Trophoblast cell (in vitro differentiated cells and primary cell): ENCODE data around the gene ANKRD13A.
"Not testable (repeated sequence)": the region's sequence is repeated elsewhere in the genome, so short reads cannot be mapped to it uniquely, and the experiment has no call there.

Experiments used
- DNase-seq, 2 donors: peaks; one replicate each; pipeline ENCODE4 v3.0.0-alpha.2; 2016
- H2AFZ ChIP-seq: 2 replicates; pipeline ENCODE4 v1.6.1; 2013; ENCODE audit warnings: low read length, moderate library complexity, mild to moderate bottlenecking; ENCODE audit not compliant: insufficient read depth, poor library complexity
- H2AK5ac ChIP-seq: 2 replicates; pipeline ENCODE4 v1.6.1; 2013; ENCODE audit warnings: mild to moderate bottlenecking, low read length
- H2BK120ac ChIP-seq: 2 replicates; pipeline ENCODE4 v1.6.1; 2013; ENCODE audit warnings: low read length, mild to moderate bottlenecking, moderate library complexity; ENCODE audit not compliant: insufficient read depth, poor library complexity
- H2BK12ac ChIP-seq: 2 replicates; pipeline ENCODE4 v1.6.1; 2013; ENCODE audit warnings: mild to moderate bottlenecking, low read length, moderate library complexity
- H2BK5ac ChIP-seq: 2 replicates; pipeline ENCODE4 v1.6.1; 2013; ENCODE audit warnings: low read length, low read depth, moderate library complexity, mild to moderate bottlenecking; ENCODE audit not compliant: poor library complexity
- H3K14ac ChIP-seq: 2 replicates; pipeline ENCODE4 v1.6.1; 2013; ENCODE audit warnings: mild to moderate bottlenecking, low read length
- H3K18ac ChIP-seq: 2 replicates; pipeline ENCODE4 v1.6.1; 2013; ENCODE audit warnings: mild to moderate bottlenecking, low read length
- H3K23ac ChIP-seq: 2 replicates; pipeline ENCODE4 v1.6.1; 2013; ENCODE audit warnings: low read length
- H3K27ac ChIP-seq: 2 replicates; pipeline ENCODE4 v1.5.1; 2013; ENCODE audit warnings: low read depth, mild to moderate bottlenecking, inconsistent platforms, low read length, moderate library complexity
- H3K27me3 ChIP-seq: 2 replicates; pipeline ENCODE4 v1.6.1; 2013; ENCODE audit warnings: inconsistent platforms, mild to moderate bottlenecking, low read length, moderate library complexity; ENCODE audit not compliant: insufficient read depth
- H3K36me3 ChIP-seq, 2 experiments: 1 replicate in 1 of 2; 2 replicates in 1 of 2; pipeline ENCODE4 v1.6.1; 2013; ENCODE audit warnings: low read length in 2 of 2, mild to moderate bottlenecking in 2 of 2, moderate library complexity in 1 of 2; ENCODE audit not compliant: insufficient read depth in 2 of 2, control insufficient read depth in 1 of 2
- H3K4ac ChIP-seq: 2 replicates; pipeline ENCODE4 v1.6.1; 2013; ENCODE audit warnings: low read depth, mild to moderate bottlenecking, low read length, moderate library complexity
- H3K4me1 ChIP-seq, 2 experiments: 1 replicate in 1 of 2; 2 replicates in 1 of 2; pipeline ENCODE4 v1.6.1; 2013; ENCODE audit warnings: low read length in 2 of 2, mild to moderate bottlenecking in 2 of 2, moderate library complexity in 1 of 2; ENCODE audit not compliant: insufficient read depth in 2 of 2, control insufficient read depth in 1 of 2
- H3K4me2 ChIP-seq: 2 replicates; pipeline ENCODE4 v1.6.1; 2013; ENCODE audit warnings: inconsistent platforms, mild to moderate bottlenecking, low read length, moderate library complexity
- H3K4me3 ChIP-seq: 2 replicates; pipeline ENCODE4 v1.5.1; 2013; ENCODE audit warnings: mild to moderate bottlenecking, low read depth, low read length, inconsistent platforms
- H3K79me1 ChIP-seq: one replicate; pipeline ENCODE4 v1.6.1; 2013; ENCODE audit warnings: low read length
- H3K79me2 ChIP-seq: 2 replicates; pipeline ENCODE4 v1.6.1; 2013; ENCODE audit warnings: low read length, mild to moderate bottlenecking; ENCODE audit not compliant: control insufficient read depth, insufficient read depth, poor library complexity
- H3K9ac ChIP-seq: 2 replicates; pipeline ENCODE4 v1.6.1; 2013; ENCODE audit warnings: mild to moderate bottlenecking, low read length
- H3K9me3 ChIP-seq: 2 replicates; pipeline ENCODE4 v1.6.1; 2013; ENCODE audit warnings: low read depth, mild to moderate bottlenecking, control low read depth, inconsistent platforms, low read length; ENCODE audit not compliant: insufficient read depth
- H4K12ac ChIP-seq: 2 replicates; pipeline ENCODE4 v1.6.1; 2013; ENCODE audit warnings: low read depth, mild to moderate bottlenecking, low read length, moderate library complexity
- H4K8ac ChIP-seq: 2 replicates; pipeline ENCODE4 v1.6.1; 2013; ENCODE audit warnings: low read depth, mild to moderate bottlenecking, low read length, moderate library complexity
- H4K91ac ChIP-seq: one replicate; pipeline ENCODE4 v1.6.1; 2013; ENCODE audit warnings: low read depth, mild to moderate bottlenecking, low read length, moderate library complexity
- WGBS: extraction: QIAGEN DNeasy Blood & Tissue Kit; methylation state at CpG from one replicate; pipeline ENCODE4 v1.1.7; 2013; ENCODE audit warnings: missing lambda C conversion rate; ENCODE audit not compliant: insufficient read length, insufficient coverage; ENCODE audit errors: extremely low coverage; 5-methylcytosine and 5-hydroxymethylcytosine counted together

The ANKRD13A gene

DNA sequence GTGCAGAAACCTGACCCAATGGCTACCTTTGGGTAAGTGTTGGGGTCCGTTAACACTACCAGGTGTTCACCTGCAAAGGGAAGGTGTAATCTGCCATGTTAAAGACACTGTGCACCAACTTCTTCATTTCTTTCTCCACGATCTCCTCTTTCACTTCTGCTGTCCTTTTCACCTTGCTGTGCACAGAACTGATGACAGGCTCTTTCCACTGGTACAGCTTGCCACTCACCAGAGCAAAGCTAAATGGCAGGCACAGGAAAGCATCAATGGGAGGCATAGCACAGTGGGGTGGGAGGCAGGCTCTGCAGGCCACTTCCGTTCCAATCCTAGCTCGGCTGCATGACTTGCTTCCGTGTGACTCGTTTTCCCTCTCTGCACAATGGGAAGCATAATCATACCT lies 51.7 kb downstream of the ANKRD13A start:
- Histone ChIP-seq H3K27me3 (no peaks in the 10 kb centered on the region), H3K36me3 (no peaks in the 10 kb centered on the region), H4K8ac (no peak overlapping the region), H3K4me3 (no peak overlapping the region), H3K23ac (no peak overlapping the region), H3K79me2 (peaks cover 2% of the 10 kb centered on the region), H4K12ac (no peak overlapping the region), H3K18ac (no peak overlapping the region), H3K4me2 (no peak overlapping the region), H3K9me3 (no peaks in the 10 kb centered on the region), H3K9ac (no peak overlapping the region), H3K4me1 (no peaks in the 10 kb centered on the region), H2AFZ (no peak overlapping the region), H3K14ac (no peak overlapping the region), H3K4ac (no peak overlapping the region), H2BK12ac (no peak overlapping the region), H2BK120ac (no peak overlapping the region), H2AK5ac (no peak overlapping the region), H4K91ac (no peak overlapping the region), H2BK5ac (no peak overlapping the region), H3K27ac (no peak overlapping the region), H3K79me1 (peaks cover 3% of the 10 kb centered on the region)
- no CpG with 5 or more reads among the region's 6 CpGs for WGBS
- DNase-seq = no peak

DNA sequence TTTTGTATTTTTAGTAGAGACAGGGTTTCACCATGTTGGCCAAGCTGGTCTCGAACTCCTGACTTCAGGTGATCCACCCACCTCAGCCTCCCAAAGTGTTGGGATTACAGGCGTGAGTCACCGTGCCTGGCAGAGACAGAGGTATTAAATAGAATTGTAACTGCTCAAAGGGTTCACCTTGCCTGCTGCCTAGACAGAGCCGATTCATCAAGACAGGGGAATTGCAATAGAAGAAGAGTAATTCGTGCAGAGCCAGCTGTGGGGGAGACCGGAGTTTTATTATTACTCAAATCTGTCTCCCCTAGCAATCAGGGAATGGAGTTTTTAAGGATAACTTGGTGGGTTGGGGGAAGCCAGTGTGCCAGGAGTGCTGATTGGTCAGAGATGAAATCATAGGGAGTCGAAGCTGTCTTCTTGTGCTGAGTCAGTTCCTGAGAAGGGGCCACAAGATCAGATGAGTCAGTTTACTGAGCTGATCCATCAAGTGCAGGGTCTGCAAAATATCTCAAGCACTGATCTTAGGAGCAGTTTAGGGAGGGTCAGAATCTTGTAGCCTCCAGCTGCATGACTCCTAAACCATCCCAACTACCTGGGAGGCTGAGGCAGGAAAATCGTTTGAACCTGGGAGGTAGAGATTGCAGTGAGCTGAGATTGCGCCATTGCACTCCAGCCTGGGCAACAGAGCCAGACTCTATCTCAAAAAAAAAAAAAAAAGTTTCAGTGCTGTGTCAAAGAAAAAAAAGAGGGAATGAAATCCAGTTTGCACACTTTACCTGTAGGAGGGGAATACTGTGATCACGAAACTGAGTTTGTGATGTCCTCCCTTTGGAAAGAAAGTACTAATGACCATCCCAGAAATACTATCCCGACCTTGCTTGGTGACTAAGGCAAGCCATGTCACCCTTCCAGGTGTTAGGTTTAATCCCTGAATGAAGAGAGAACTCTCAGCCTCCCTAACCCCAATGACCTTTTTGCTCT lies 56.4 kb downstream of the ANKRD13A start:
- not testable (repeated sequence) for H3K4ac ChIP-seq, H3K79me2 ChIP-seq, H3K27me3 ChIP-seq, H3K23ac ChIP-seq, H3K27ac ChIP-seq, H2BK12ac ChIP-seq, H3K9ac ChIP-seq, H4K12ac ChIP-seq, H3K4me1 ChIP-seq, H2AFZ ChIP-seq, H4K91ac ChIP-seq, H4K8ac ChIP-seq, H3K79me1 ChIP-seq, H2AK5ac ChIP-seq, H3K36me3 ChIP-seq, H3K4me3 ChIP-seq, H3K4me2 ChIP-seq, H2BK120ac ChIP-seq, H3K18ac ChIP-seq, H2BK5ac ChIP-seq, H3K9me3 ChIP-seq, H3K14ac ChIP-seq
- peak; percentile 20 to 23 for DNase-seq
- no CpG with 5 or more reads among the region's 11 CpGs for WGBS

DNA sequence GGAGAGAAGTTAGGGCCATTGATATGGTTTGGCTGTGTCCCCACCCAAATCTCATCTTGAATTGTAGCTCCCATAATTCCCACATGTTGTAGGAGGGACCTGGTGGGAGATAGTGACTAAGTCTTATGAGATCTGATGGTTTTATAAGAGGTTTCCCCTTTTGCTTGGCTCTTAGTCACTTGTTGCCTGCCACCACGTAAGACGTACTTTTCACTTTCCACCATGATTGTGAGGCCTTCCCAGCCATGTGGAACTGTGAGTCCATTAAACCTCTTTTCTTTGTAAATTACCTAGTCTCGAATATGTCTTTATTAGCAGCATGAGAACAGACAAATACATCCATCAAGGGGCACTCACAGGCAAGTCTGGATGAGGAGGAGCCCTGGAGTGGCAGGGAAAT lies 57.4 kb downstream of the ANKRD13A start:
- WGBS = no CpG with 5 or more reads among the region's 3 CpGs
- DNase-seq, H3K27ac ChIP-seq, H3K4ac ChIP-seq, H3K36me3 ChIP-seq, H4K8ac ChIP-seq, H4K91ac ChIP-seq, H3K18ac ChIP-seq, H2BK120ac ChIP-seq, H2BK12ac ChIP-seq, H2AFZ ChIP-seq, H2BK5ac ChIP-seq, H3K79me2 ChIP-seq, H3K9me3 ChIP-seq, H3K79me1 ChIP-seq, H2AK5ac ChIP-seq, H3K27me3 ChIP-seq, H3K4me1 ChIP-seq, H3K14ac ChIP-seq, H4K12ac ChIP-seq, H3K9ac ChIP-seq, H3K4me2 ChIP-seq, H3K4me3 ChIP-seq, H3K23ac ChIP-seq: not testable (repeated sequence)

DNA sequence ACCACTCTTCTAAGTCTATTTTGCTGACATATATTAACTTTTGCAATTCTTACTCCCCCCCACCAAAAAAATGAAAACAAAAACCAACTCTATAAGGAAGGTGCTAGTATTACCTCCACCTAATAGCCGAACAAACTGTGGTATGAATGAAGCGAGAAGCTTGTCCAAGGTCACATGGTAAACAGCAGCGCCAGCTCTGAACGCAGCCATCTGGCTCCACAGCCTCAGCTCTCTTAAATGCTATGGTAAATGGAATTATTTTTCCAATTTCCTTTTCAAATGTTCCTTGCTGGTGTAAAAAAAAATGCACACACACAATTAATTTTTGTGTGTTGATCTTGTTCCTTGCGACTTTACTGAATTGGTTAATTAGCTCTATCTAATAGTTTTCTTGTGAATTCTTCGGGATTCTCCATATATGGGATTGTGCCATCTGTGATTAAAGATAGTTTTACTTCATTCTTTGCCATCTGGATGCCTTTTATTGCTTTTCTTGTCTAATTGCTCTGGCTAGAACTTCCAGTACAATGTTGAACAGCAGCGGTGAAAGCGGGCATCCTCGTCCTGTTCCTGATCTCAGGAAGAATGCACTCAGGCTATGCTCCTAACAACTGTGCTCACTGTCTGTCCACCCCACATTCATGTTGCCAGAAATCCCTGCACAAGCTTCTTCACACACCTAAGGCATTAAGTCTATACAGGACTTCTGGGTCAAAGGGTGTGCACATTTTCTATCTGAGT lies 59.8 kb downstream of the ANKRD13A start:
- H3K36me3 ChIP-seq = no peaks in the 10 kb centered on the region
- peaks cover 3% of the 10 kb centered on the region for H3K79me1 ChIP-seq
- H3K79me2 ChIP-seq = no peaks in the 10 kb centered on the region
- no peak overlapping the region for H3K4me2 ChIP-seq
- H3K27me3 ChIP-seq = no peaks in the 10 kb centered on the region
- no peak overlapping the region for H3K9ac ChIP-seq
- H4K8ac ChIP-seq = no peak overlapping the region
- DNase-seq = no peak
- no peaks in the 10 kb centered on the region for H3K9me3 ChIP-seq
- no peak overlapping the region for H2BK12ac ChIP-seq
- H3K14ac ChIP-seq = no peak overlapping the region
- no CpG with 5 or more reads among the region's 9 CpGs for WGBS
- H2AK5ac ChIP-seq = no peak overlapping the region
- no peak overlapping the region for H3K27ac ChIP-seq
- no peak overlapping the region for H4K12ac ChIP-seq
- no peak overlapping the region for H3K4me3 ChIP-seq
- H3K4me1 ChIP-seq = peaks cover 0 to 5% of the 10 kb centered on the region in 2 experiments
- H3K18ac ChIP-seq = no peak overlapping the region
- H3K23ac ChIP-seq = no peak overlapping the region
- no peak overlapping the region for H2AFZ ChIP-seq
- H2BK5ac ChIP-seq = no peak overlapping the region
- H4K91ac ChIP-seq = no peak overlapping the region
- no peak overlapping the region for H3K4ac ChIP-seq
- H2BK120ac ChIP-seq = no peak overlapping the region
